Measurements from ENCODE around the gene NCOA5. TPM values are rescaled to one million over a fixed set of nuclear protein-coding genes. Genes with fewer than 3 reads are reported as not detected.

Gene NCOA5
- total and polyA plus RNA-seq, 10 of the 15 experiments (the other 5 are each of a cell fraction or from before 2014, with no cell fraction given) = 7.7 to 38.1 (median 30.1) TPM

- TF ChIP-seq SREBF2 (IDR thresholded peaks at IDR 0.05; ENCODE audit: low read length) = no peak
Observed at GRCh38 chr20:46022411-46023147, 67.2 kb downstream of the NCOA5 start (continued).

GRCh38 chr20:46021361-46022359 lies 68.1 kb downstream of the NCOA5 start:
- WGBS (ENCODE audit: insufficient coverage, insufficient replicate concordance, low lambda C conversion rate, missing lambda C conversion rate) = 26% methylated on average over 39 of the region's 71 CpGs
- no peaks in the 10 kb centered on the region for H4K20me1 ChIP-seq (ENCODE audit: control insufficient read depth, insufficient read depth)
- in situ Hi-C loops (cut with MboI) = no loop called here
- peak overlapping the region; percentile 72 for H3K4me3 ChIP-seq
- ChIA-PET POLR2A (no interaction called here), RAD21 (ENCODE audit: unreplicated experiment) (interaction anchor here (0.9 to 1.6 kb wide), 7 partner anchors 7 to 327 kb away, joined by 3 to 11 read pairs (median 3); no protein-coding TSS in a partner anchor), CTCF (interaction anchor here (0.6 to 2.6 kb wide), 23 partner anchors 7 to 385 kb away, joined by 3 to 16 read pairs (median 5); partner anchors contain the start of gene ELMO2), SMC1A (ENCODE audit: uncharacterized antibody, unreplicated experiment) (interaction anchor here (1.1 to 2.9 kb wide), 6 partner anchors 67 to 328 kb away, joined by 3 to 11 read pairs (median 4); no protein-coding TSS in a partner anchor)
- BruUV-seq (replicated peaks) = no TSS peak
- intact Hi-C loops (cut with micrococcal nuclease; ENCODE audit: unreplicated experiment) = loop anchor here (1.0 to 2.0 kb wide), 2 partner anchors 111 to 153 kb away; no protein-coding TSS in a partner anchor
- H3K27me3 ChIP-seq (replicated peaks in 1 of 2; ENCODE audit: control insufficient read depth in 2 of 2, insufficient read depth in 2 of 2, low read length in 1 of 2) = peaks cover under 1 to 4% of the 10 kb centered on the region in 2 experiments; a peak in 2 of 4 replicates
- no peak overlapping the region for H3K9ac ChIP-seq (ENCODE audit: control insufficient read depth, insufficient read depth, low read length)
- H3K4me1 ChIP-seq (ENCODE audit: control insufficient read depth, insufficient read depth, low read length) = no peaks in the 10 kb centered on the region
- H2AFZ ChIP-seq (ENCODE audit: control insufficient read depth, low read depth, low read length) = peak overlapping the region; percentile 56
- no peaks in the 10 kb centered on the region for H3K36me3 ChIP-seq (ENCODE audit: control insufficient read depth in 2 of 2, insufficient read depth in 2 of 2, low read length in 1 of 2)
- no peak overlapping the region for H3K27ac ChIP-seq (ENCODE audit: control insufficient read depth, insufficient read depth)
- H3K9me3 ChIP-seq (replicated peaks; ENCODE audit: control insufficient read depth, insufficient read depth, low read length) = no peaks in the 10 kb centered on the region
- DNase-seq (ENCODE audit: low read depth, low spot score) (no peak), ATAC-seq (peak; percentile 78), FAIRE-seq (no peak)
- peak overlapping the region; percentile 70 for H3K4me2 ChIP-seq (ENCODE audit: control insufficient read depth, insufficient read depth)
- H3K79me2 ChIP-seq (ENCODE audit: control insufficient read depth, insufficient read depth, low read length) = no peaks in the 10 kb centered on the region
- no peak for TF ChIP-seq BCLAF1 (IDR thresholded peaks at IDR 0.05)
- TF ChIP-seq NFIC (IDR thresholded peaks at IDR 0.05; ENCODE audit: low read depth, low read length) = no peak
- TF ChIP-seq CREB1 (IDR thresholded peaks at IDR 0.05; ENCODE audit: low read depth) = peak; percentile 40; the same call in 1 of the 2 replicates
- peak; percentile 51; the same call in 1 of the 2 replicates for TF ChIP-seq NR2F1 (conservative IDR thresholded peaks at IDR 0.05)
- TF ChIP-seq SP1 (IDR thresholded peaks at IDR 0.05; ENCODE audit: low read depth, low read length) = peak; percentile 31
- peak; percentile 24; the same call in 1 of the 2 replicates for TF ChIP-seq CREM (IDR thresholded peaks at IDR 0.05; ENCODE audit: low read depth)
- TF ChIP-seq TCF12 (IDR thresholded peaks at IDR 0.05; ENCODE audit: low read depth, low read length) = 0 out of 2 replicates have a peak, but pooled peaks have one; percentile 7
- no peak for TF ChIP-seq FOS (IDR thresholded peaks at IDR 0.05; ENCODE audit: borderline replicate concordance, extremely low read depth, insufficient read length)
- peak; percentile 95 for TF ChIP-seq ZNF24 (IDR thresholded peaks at IDR 0.05)
- TF ChIP-seq EGR1 (IDR thresholded peaks at IDR 0.05; ENCODE audit: borderline replicate concordance in 1 of 2, low read depth in 2 of 2, low read length in 2 of 2) = peak in 1 of 2 experiments; percentile 47; a peak in 1 of 3 replicates

Measured in GM12878 (cell line).